ENCODE measurements around the gene CXCL3. TPM values are rescaled to one million over a fixed set of nuclear protein-coding genes. Genes with fewer than 3 reads are reported as not detected.

CXCL3 gene
- total RNA-seq, 2 donors from 2014 or later = 1.6 TPM; not detected in 1

DNA sequence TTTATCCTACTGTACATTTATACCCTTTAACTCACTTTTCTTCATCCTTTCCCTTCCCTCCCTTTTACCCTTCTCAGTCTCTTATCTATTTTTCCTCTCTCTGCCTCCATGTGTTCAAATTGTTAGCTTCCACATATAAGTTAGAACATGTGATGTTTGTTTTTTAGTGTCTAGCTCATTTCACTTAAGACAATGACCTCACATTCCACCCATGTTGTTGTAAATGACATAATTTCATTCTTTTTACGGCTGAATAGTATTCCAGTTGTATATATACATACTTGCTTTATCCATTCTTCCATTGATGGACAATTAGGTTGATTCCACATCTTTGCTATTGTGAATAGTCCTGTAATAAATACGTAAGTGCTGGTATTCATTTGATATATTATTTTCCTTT, 7.3 kb upstream of the CXCL3 start:
- WGBS, 2 donors = 87 to 89% methylated on average over 2 of the region's 2 CpGs
- Histone ChIP-seq H3K27ac (no peak overlapping the region), H3K27me3 (no peaks in the 10 kb centered on the region), H3K4me1 (no peaks in the 10 kb centered on the region), H3K9me3 (peaks cover 0 to 6% (median 0%) of the 10 kb centered on the region in 3 donors), H3K4me3 (no peak overlapping the region), H3K36me3 (replicated peaks in 1 of 2; ENCODE audit: insufficient read depth in 1 of 2, low read depth in 2 of 2) (no peaks in the 10 kb centered on the region)
- intact Hi-C loops (cut with DNase I) = no loop called here
- TF ChIP-seq POLR2A (IDR thresholded peaks at IDR 0.05) = no peak
- TF ChIP-seq, protein P1, sequence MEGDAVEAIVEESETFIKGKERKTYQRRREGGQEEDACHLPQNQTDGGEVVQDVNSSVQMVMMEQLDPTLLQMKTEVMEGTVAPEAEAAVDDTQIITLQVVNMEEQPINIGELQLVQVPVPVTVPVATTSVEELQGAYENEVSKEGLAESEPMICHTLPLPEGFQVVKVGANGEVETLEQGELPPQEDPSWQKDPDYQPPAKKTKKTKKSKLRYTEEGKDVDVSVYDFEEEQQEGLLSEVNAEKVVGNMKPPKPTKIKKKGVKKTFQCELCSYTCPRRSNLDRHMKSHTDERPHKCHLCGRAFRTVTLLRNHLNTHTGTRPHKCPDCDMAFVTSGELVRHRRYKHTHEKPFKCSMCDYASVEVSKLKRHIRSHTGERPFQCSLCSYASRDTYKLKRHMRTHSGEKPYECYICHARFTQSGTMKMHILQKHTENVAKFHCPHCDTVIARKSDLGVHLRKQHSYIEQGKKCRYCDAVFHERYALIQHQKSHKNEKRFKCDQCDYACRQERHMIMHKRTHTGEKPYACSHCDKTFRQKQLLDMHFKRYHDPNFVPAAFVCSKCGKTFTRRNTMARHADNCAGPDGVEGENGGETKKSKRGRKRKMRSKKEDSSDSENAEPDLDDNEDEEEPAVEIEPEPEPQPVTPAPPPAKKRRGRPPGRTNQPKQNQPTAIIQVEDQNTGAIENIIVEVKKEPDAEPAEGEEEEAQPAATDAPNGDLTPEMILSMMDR (IDR thresholded peaks at IDR 0.05) = no peak
- no peak for DNase-seq
- no peak for ATAC-seq

DNA sequence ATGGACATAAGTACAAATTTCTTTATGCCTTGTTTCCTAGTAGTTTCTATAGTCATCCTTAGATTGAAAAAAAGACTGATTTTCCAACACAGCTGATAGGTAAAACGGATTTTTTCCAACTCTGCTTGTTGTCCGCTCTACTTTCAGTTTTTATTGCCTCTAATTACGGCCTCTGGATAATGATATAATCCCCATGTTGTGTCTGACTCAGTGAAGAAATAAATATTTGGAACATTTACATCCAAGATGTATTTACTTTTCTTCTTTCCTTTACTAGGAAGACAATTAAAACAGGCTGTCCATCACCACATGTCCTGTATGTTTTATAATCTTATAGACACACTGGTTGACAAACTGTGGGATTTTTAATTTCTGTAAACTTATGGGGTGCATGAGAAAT, 6.8 kb upstream of the CXCL3 start:
- Histone ChIP-seq H3K4me3 (no peak overlapping the region), H3K9me3 (peaks cover 0 to 6% (median 0%) of the 10 kb centered on the region in 3 donors), H3K27me3 (no peaks in the 10 kb centered on the region), H3K27ac (no peak overlapping the region), H3K4me1 (no peaks in the 10 kb centered on the region), H3K36me3 (replicated peaks in 1 of 2; ENCODE audit: insufficient read depth in 1 of 2, low read depth in 2 of 2) (no peaks in the 10 kb centered on the region)
- no peak for ATAC-seq
- no peak for TF ChIP-seq POLR2A (IDR thresholded peaks at IDR 0.05)
- TF ChIP-seq, protein P1 (IDR thresholded peaks at IDR 0.05) = no peak
- DNase-seq = no peak
- 68 to 75% methylated on average over 3 of the region's 3 CpGs for WGBS, 2 donors
- intact Hi-C loops (cut with DNase I) = no loop called here

DNA sequence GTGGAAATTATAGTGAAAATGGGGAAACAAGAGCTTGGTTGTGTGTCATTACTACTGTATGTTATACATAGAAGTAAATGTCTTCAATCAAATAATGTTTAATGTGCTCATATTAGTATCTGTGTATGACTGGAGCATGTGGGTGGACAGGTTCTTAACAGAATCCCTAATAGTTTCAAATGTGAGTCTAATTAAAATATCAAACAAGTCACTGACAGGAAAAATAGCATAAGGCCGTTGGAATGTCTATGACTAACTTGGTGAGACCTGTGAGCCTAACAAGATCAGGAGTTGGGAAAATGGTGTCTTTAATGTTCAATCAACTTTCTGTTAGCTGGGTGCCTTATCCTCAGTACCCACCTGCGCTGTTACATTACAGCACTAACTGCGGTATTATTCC, 6.2 kb upstream of the CXCL3 start:
- WGBS, 2 donors = 75 to 77% methylated on average over 3 of the region's 3 CpGs
- intact Hi-C loops (cut with DNase I) = no loop called here
- peaks cover 0 to 6% (median 0%) of the 10 kb centered on the region in 3 donors for H3K9me3 ChIP-seq
- no peak for TF ChIP-seq POLR2A (IDR thresholded peaks at IDR 0.05)
- TF ChIP-seq, protein P1 (IDR thresholded peaks at IDR 0.05) = no peak
- no peak overlapping the region for H3K27ac ChIP-seq
- no peaks in the 10 kb centered on the region for H3K4me1 ChIP-seq
- H3K36me3 ChIP-seq (replicated peaks in 1 of 2; ENCODE audit: insufficient read depth in 1 of 2, low read depth in 2 of 2) = no peaks in the 10 kb centered on the region
- no peak overlapping the region for H3K4me3 ChIP-seq
- H3K27me3 ChIP-seq = no peaks in the 10 kb centered on the region
- no peak for ATAC-seq
- DNase-seq = no peak

DNA sequence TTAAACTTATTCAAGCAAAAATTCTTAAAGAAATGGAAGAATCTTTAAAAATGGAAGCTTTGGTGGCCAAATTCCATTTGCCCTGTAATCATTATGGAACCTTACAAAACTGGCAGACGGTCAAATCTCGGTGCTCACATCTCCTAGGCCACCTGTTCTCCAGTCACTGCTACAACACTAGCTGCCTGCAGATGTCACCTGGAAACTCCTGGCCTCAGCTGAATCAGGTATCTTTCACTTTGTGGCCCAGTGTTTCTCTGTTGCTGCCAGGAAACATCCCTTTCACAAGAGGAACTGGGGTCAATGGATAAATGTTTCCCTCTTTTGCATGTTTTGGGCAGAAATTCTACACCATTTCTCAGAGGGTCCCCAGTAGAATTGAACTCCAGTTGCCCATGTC, 4.2 kb upstream of the CXCL3 start:
- H3K36me3 ChIP-seq (replicated peaks in 1 of 2; ENCODE audit: insufficient read depth in 1 of 2, low read depth in 2 of 2) = no peaks in the 10 kb centered on the region
- no peak for ATAC-seq
- no peak overlapping the region for H3K4me3 ChIP-seq
- TF ChIP-seq, protein P1 (IDR thresholded peaks at IDR 0.05) = peak in 4 of 7 experiments; percentile 17 to 24 (median 23)
- no peak for TF ChIP-seq POLR2A (IDR thresholded peaks at IDR 0.05)
- peaks cover 0 to 6% (median 0%) of the 10 kb centered on the region in 3 donors for H3K9me3 ChIP-seq
- 30 to 36% methylated on average over 2 of the region's 2 CpGs for WGBS, 2 donors
- peak; percentile 21 to 49 (median 43) for DNase-seq
- no peak overlapping the region for H3K27ac ChIP-seq
- no peaks in the 10 kb centered on the region for H3K27me3 ChIP-seq
- intact Hi-C loops (cut with DNase I) = no loop called here
- H3K4me1 ChIP-seq = peaks cover 5% of the 10 kb centered on the region

DNA sequence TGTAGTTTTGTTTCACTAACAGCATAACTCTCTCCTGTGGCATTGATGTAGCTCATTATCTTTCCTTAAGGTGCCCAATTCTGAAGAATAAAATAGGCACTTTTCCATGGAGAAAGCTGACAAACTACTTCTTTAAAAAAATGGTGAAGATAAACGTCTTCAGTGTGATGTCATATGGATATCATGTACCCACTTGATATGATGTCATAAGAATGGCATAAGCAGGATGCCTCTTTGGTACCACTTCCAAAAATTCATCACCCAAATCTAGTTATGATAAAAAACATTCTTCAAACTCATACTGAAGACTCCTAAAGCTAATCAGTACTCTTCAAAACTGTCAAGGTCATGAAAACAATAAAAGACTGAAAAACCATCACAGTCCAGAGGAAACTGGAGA, 2.9 kb upstream of the CXCL3 start:
- 12 to 25% methylated on average over 1 of the region's 1 CpG for WGBS, 2 donors
- no peaks in the 10 kb centered on the region for H3K27me3 ChIP-seq
- no peak for ATAC-seq

More for the DNA sequence above, 2.9 kb upstream of the CXCL3 start:
- Histone ChIP-seq H3K36me3 (replicated peaks in 1 of 2; ENCODE audit: insufficient read depth in 1 of 2, low read depth in 2 of 2) (no peaks in the 10 kb centered on the region), H3K27ac (no peak overlapping the region), H3K4me3 (no peak overlapping the region), H3K9me3 (peaks cover 0 to 4% (median 0%) of the 10 kb centered on the region in 3 donors), H3K4me1 (peaks cover 7% of the 10 kb centered on the region)
- TF ChIP-seq, protein P1 (IDR thresholded peaks at IDR 0.05) = no peak
- TF ChIP-seq POLR2A (IDR thresholded peaks at IDR 0.05) = no peak
- intact Hi-C loops (cut with DNase I) = no loop called here
- no peak for DNase-seq
